Sigmoid colon (tissue), 7 donors: Measurements from ENCODE around the gene BPIFB2. TPM values are rescaled to one million over a fixed set of nuclear protein-coding genes. Genes with fewer than 3 reads are reported as not detected.

Source experiments
- DNase-seq: peaks from one replicate; pipeline ENCODE4 v3.0.0-alpha.2; 2019
- H3K27ac ChIP-seq, 4 donors: fragments of 200-600 bp; sonication (generic); one replicate each; pipeline ENCODE4 v1.5.1; 2016 to 2019; ENCODE audit warnings: mild to moderate bottlenecking in 1 of 4
- H3K27me3 ChIP-seq, 3 donors: fragments of 200-600 bp; sonication (generic); one replicate each; pipeline ENCODE4 v1.5.1; 2019; ENCODE audit warnings: mild to moderate bottlenecking in 1 of 3
- H3K36me3 ChIP-seq, 4 donors: fragments of 200-600 bp; sonication (generic); one replicate each; pipeline ENCODE4 v1.5.1; 2016 to 2019
- H3K4me1 ChIP-seq, 4 donors: fragments of 200-600 bp; sonication (generic); one replicate each; pipeline ENCODE4 v1.5.1; 2017 to 2019
- H3K4me3 ChIP-seq, 4 donors: fragments of 200-600 bp; sonication (generic); one replicate each; pipeline ENCODE4 v1.5.1; 2017 to 2019; ENCODE audit warnings: mild to moderate bottlenecking in 2 of 4, moderate library complexity in 1 of 4
- H3K9me3 ChIP-seq, 4 donors: fragments of 200-600 bp in 3 of 4; sonication (generic) in 3 of 4; one replicate each; pipeline versions ENCODE4 v1.5.1 to v1.6.1; 2013 to 2019
- CTCF ChIP-seq, 4 experiments: fragments of 450-650 bp in 3 of 4; fragments of 200-600 bp in 1 of 4; IDR thresholded peaks; one replicate each; pipeline ENCODE4 v1.5.1; 2016 to 2019; ENCODE audit warnings: antibody characterized with exemption in 4 of 4, mild to moderate bottlenecking in 3 of 4, moderate library complexity in 2 of 4
- EP300 ChIP-seq, 4 donors: sonication (generic); formaldehyde crosslinking; IDR thresholded peaks; one replicate each; pipeline ENCODE4 v1.6.1; 2017; ENCODE audit warnings: antibody characterized with exemption in 4 of 4
- POLR2A ChIP-seq, 2 donors: fragments of 450-650 bp; IDR thresholded peaks; one replicate each; pipeline ENCODE4 v1.6.1; 2016; ENCODE audit warnings: antibody characterized with exemption in 2 of 2, mild to moderate bottlenecking in 2 of 2, moderate library complexity in 2 of 2
- POLR2AphosphoS5 ChIP-seq, 4 donors: sonication (generic); formaldehyde crosslinking; IDR thresholded peaks; one replicate each; pipeline ENCODE4 v1.6.1; 2017; ENCODE audit warnings: antibody characterized with exemption in 4 of 4
- WGBS, 2 donors: extraction: QIAGEN DNeasy Blood & Tissue Kit; methylation state at CpG; one replicate each; pipeline ENCODE4 v1.1.7; 2013; 5-methylcytosine and 5-hydroxymethylcytosine counted together
- intact Hi-C: fragments of 100-400 bp; cut with DNase I; formaldehyde crosslinking; loops from one replicate; pipeline ENCODE4 v1.15.1; 2023
- polyA plus RNA-seq, 3 donors: library from polyadenylated mRNA; stranded (reverse); fragments of 200-250 nt; gene quantifications; one replicate each; pipeline ENCODE4 v1.2.3, GENCODE V29; 2013
- total RNA-seq, 4 donors: library from RNA; depleted of rRNA; stranded (reverse); fragments of >200 nt; gene quantifications; one replicate each; pipeline ENCODE4 v1.1.0, GENCODE V29; 2016
- donor health status: healthy with polysubstance abuse.
- donor health status: Bipolar disorder and iron deficiency.
- donor health status: healthy.

The BPIFB2 gene
- total and polyA plus RNA-seq, 7 donors, result not detected

- Histone ChIP-seq H3K36me3 (no peaks in the 10 kb centered on the region), H3K4me3 (no peak overlapping the region), H3K27ac (no peak overlapping the region), H3K27me3 (no peaks in the 10 kb centered on the region), H3K4me1 (no peaks in the 10 kb centered on the region), H3K9me3 (no peaks in the 10 kb centered on the region)
- DNase-seq, result no peak
- intact Hi-C loops, result no loop called here
- TF ChIP-seq POLR2AphosphoS5 (IDR thresholded peaks at IDR 0.05), result no peak
- no peak for TF ChIP-seq POLR2A (IDR thresholded peaks at IDR 0.05)
- TF ChIP-seq CTCF (IDR thresholded peaks at IDR 0.05), result no peak
- no peak for TF ChIP-seq EP300 (IDR thresholded peaks at IDR 0.05)
- 76 to 87% methylated on average over 15 of the region's 15 CpGs for WGBS, 2 donors
Observed at GRCh38 chr20:32975698-32976674, 31.5 kb upstream of the BPIFB2 start.

GRCh38 chr20:32976746-32977145, 30.8 kb upstream of the BPIFB2 start:
- 73 to 80% methylated on average over 6 of the region's 6 CpGs for WGBS, 2 donors
- intact Hi-C loops, result no loop called here
- TF ChIP-seq POLR2AphosphoS5 (IDR thresholded peaks at IDR 0.05), result no peak
- no peak for TF ChIP-seq POLR2A (IDR thresholded peaks at IDR 0.05)
- TF ChIP-seq EP300 (IDR thresholded peaks at IDR 0.05), result no peak
- no peak for TF ChIP-seq CTCF (IDR thresholded peaks at IDR 0.05)
- Histone ChIP-seq H3K36me3 (no peaks in the 10 kb centered on the region), H3K4me1 (no peaks in the 10 kb centered on the region), H3K27ac (no peak overlapping the region), H3K27me3 (no peaks in the 10 kb centered on the region), H3K4me3 (no peak overlapping the region), H3K9me3 (no peaks in the 10 kb centered on the region)
- no peak for DNase-seq

- Histone ChIP-seq H3K36me3 (no peaks in the 10 kb centered on the region), H3K4me1 (peaks cover 0 to 2% (median 0%) of the 10 kb centered on the region in 4 donors), H3K9me3 (no peaks in the 10 kb centered on the region), H3K27ac (no peak overlapping the region), H3K27me3 (no peaks in the 10 kb centered on the region), H3K4me3 (no peak overlapping the region)
- WGBS, 2 donors, result 81 to 89% methylated on average over 13 of the region's 13 CpGs
- TF ChIP-seq POLR2A (IDR thresholded peaks at IDR 0.05), result no peak
- no peak for TF ChIP-seq POLR2AphosphoS5 (IDR thresholded peaks at IDR 0.05)
- TF ChIP-seq EP300 (IDR thresholded peaks at IDR 0.05), result no peak
- no peak for TF ChIP-seq CTCF (IDR thresholded peaks at IDR 0.05)
- intact Hi-C loops, result no loop called here
- DNase-seq, result no peak
Observed at GRCh38 chr20:32977281-32978008, 30.1 kb upstream of the BPIFB2 start.

GRCh38 chr20:32978009-32978335, 29.5 kb upstream of the BPIFB2 start:
- no peak overlapping the region for H3K27ac ChIP-seq
- TF ChIP-seq EP300 (IDR thresholded peaks at IDR 0.05) (no peak), CTCF (IDR thresholded peaks at IDR 0.05) (no peak), POLR2AphosphoS5 (IDR thresholded peaks at IDR 0.05) (no peak), POLR2A (IDR thresholded peaks at IDR 0.05) (no peak)
- WGBS, 2 donors, result 80 to 91% methylated on average over 7 of the region's 7 CpGs

More at GRCh38 chr20:32978009-32978335, 29.5 kb upstream of the BPIFB2 start:
- peaks cover 0 to 4% (median 0%) of the 10 kb centered on the region in 4 donors for H3K4me1 ChIP-seq
- no peak overlapping the region for H3K4me3 ChIP-seq
- no peak for DNase-seq
- no peaks in the 10 kb centered on the region for H3K27me3 ChIP-seq
- H3K9me3 ChIP-seq, result no peaks in the 10 kb centered on the region
- intact Hi-C loops, result no loop called here
- H3K36me3 ChIP-seq, result no peaks in the 10 kb centered on the region
